ENCODE measurements around the gene RANBP3.

- TF ChIP-seq CTCF (tag by site-specific recombination; IDR thresholded peaks at IDR 0.05) (no peak), ZNF521 (tag by site-specific recombination; IDR thresholded peaks at IDR 0.05) (no peak), YY1 (tag by site-specific recombination; IDR thresholded peaks at IDR 0.05) (no peak), ZNF169 (tag by site-specific recombination; IDR thresholded peaks at IDR 0.05) (no peak), ZNF114 (tag by site-specific recombination; IDR thresholded peaks at IDR 0.05) (no peak), ZNF558 (tag by site-specific recombination; IDR thresholded peaks at IDR 0.05) (no peak)
These were observed 10.4 kb downstream of the RANBP3 start for GRCh38 chr19:5967571-5967970.
